Ovary (tissue), 3 donors: ENCODE data around the gene GSPT2.

Experiments
- CTCF ChIP-seq, 3 donors: fragments of 450-650 bp in 2 of 3; fragments of 200-600 bp in 1 of 3; IDR thresholded peaks; one replicate each; pipeline versions ENCODE4 v1.5.1 to v1.8.0; 2016 to 2022; ENCODE audit warnings: antibody characterized with exemption in 3 of 3, mild to moderate bottlenecking in 1 of 3
- EP300 ChIP-seq: sonication (generic); formaldehyde crosslinking; IDR thresholded peaks from one replicate; pipeline ENCODE4 v1.6.1; 2017; ENCODE audit warnings: antibody characterized with exemption
- POLR2A ChIP-seq: fragments of 450-650 bp; IDR thresholded peaks from one replicate; pipeline ENCODE4 v1.6.1; 2017; ENCODE audit warnings: antibody characterized with exemption, mild to moderate bottlenecking, moderate library complexity
- donor health status: DM: no; HTN: no; CAD: no.

GRCh38 chrX:51759055-51759839 lies 16.0 kb downstream of the GSPT2 start:
- TF ChIP-seq CTCF (IDR thresholded peaks at IDR 0.05) (no peak), POLR2A (no peak), EP300 (no peak)
